H7 (cell line): ENCODE data around the gene GNAT3. TPM values are rescaled to one million over a fixed set of nuclear protein-coding genes. Genes with fewer than 3 reads are reported as not detected.

ENCODE experiments used
- DNase-seq: peaks from one replicate; pipeline ENCODE4 v3.0.0; 2012
- H3K27me3 ChIP-seq: 2 replicates; pipeline ENCODE4 v1.6.0; 2011; ENCODE audit warnings: mild to moderate bottlenecking, low read length; ENCODE audit not compliant: control insufficient read depth, insufficient read depth
- H3K36me3 ChIP-seq: replicated peaks from 2 replicates; pipeline ENCODE4 v1.5.1; 2011; ENCODE audit warnings: low read length; ENCODE audit not compliant: control insufficient read depth, insufficient read depth
- H3K4me3 ChIP-seq: 2 replicates; pipeline ENCODE4 v1.5.1; 2011; ENCODE audit warnings: low read depth, mild to moderate bottlenecking, control low read depth, low read length, moderate library complexity; ENCODE audit not compliant: insufficient read depth
- total RNA-seq: library from RNA; depleted of rRNA; stranded (reverse); fragments of >200 nt; shearing (Covaris generic); gene quantifications from 2 replicates; pipeline ENCODE4 v1.2.3, GENCODE V29; 2014

GNAT3 gene
- total RNA-seq, 1 experiment from 2014 or later: not detected

DNA sequence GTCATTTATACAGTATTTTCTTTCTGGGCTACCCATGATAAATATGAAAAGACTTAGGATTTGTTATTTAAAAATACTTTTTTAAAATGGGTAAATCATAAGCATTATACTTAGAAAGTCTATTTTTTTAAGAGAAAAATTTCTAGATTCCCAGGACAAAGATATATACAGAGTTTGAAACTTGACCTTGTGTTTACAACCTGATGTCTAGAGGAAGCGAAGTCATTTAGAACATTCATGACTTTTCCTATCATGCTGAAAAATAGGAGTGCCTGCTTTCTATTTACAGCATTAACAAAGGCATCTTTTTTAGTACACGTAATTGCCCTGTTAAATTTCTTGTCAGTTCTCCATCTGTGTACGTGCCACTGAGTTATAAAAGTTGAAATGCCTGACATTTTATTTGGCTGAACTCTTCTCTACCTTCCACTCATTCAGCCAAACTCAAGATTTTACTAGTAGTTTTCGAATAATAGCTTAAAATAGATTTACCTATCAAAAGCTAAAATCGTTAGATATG lies 23.0 kb downstream of the GNAT3 start:
- no peak for DNase-seq
- no peaks in the 10 kb centered on the region for H3K27me3 ChIP-seq
- no peaks in the 10 kb centered on the region for H3K36me3 ChIP-seq
- no peak overlapping the region for H3K4me3 ChIP-seq

DNA sequence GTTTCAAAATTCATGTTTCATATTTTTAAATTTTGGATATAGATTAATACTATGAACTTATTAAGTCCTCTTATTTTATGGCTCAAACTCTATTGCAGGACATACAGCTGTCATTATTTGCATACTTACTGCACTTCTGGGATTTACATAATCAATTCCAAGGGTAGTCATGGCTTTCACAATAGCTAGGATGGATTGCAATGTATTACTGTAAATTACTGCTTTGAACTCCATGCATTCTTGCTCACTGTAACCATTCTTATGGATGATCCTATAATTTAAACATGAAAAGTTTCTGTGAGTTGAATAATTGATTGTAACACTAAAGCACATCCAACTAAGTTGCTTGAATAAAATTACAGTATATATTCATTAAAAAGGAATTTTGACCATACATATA lies 23.5 kb downstream of the GNAT3 start:
- no peak for DNase-seq
- Histone ChIP-seq H3K4me3 (no peak overlapping the region), H3K36me3 (no peaks in the 10 kb centered on the region), H3K27me3 (no peaks in the 10 kb centered on the region)

DNA sequence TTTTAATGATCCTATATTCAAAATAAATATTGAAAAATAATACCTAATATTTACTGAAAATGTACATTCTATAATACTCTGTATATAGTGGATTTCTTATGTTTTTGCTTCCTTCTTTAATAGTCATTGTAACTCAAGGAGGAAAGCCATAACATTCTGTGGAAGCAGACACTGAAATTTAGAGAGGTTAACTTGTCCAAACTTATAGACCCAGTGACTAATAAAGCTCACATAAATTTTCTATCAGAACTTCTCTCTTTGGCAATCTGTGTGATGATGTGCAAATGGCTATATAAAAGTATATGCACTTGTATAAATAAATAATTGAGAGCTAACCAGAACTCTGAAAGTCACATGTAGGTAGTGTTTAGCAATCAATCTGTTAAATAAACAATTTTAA lies 26.1 kb downstream of the GNAT3 start:
- Histone ChIP-seq H3K4me3 (no peak overlapping the region), H3K36me3 (no peaks in the 10 kb centered on the region), H3K27me3 (no peaks in the 10 kb centered on the region)
- DNase-seq: no peak

DNA sequence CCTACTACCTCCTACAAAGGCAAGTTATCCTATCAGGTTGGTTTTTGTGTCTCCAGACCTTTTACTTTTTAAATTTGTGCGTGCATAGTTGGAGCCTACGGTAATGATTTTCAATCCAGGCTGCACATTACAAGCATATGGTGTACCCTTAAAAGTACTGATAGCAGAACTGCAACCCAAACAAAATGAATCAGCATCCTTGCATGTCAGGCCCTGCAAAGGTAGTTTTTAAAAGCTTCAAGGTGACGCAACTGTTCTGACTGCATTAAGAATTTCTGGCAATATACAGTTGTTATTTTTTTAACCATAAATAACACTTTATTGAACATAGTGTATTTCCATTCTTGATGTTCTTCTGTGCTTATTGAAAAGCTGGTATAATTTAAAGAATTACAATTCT lies 28.9 kb downstream of the GNAT3 start:
- no peak overlapping the region for H3K4me3 ChIP-seq
- DNase-seq: no peak
- no peaks in the 10 kb centered on the region for H3K36me3 ChIP-seq
- H3K27me3 ChIP-seq: no peaks in the 10 kb centered on the region

DNA sequence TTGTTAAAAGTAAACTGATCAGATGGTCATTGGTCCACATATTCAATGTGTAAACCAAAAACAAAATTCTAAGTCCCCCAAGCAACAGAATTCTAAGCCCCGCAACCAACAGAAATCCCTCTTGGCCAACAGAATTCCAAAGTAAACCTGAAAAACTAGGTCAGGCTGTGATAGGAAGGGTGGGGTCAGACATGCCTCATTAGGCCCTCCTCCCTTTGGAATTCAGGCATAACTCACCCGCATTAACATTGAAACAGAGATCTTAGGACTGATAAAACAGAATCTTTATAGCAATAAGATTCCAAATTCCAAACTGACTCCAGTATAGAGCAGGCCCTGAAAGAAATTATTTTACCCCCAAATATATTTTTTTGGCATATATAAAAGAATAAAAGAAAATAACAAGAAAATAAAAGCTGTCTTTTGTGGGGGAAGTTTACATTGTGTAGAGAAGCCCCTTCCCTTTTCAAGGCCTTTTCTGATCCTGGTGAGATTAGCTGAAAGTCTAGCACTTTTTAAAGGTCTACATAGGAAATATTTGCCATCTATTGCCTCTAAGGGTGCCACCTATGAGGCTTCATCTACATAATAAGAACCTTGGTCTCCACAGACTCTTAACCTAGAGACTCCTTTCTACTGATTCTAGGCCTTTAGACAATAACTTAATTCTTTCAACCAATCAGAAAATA lies 30.5 kb downstream of the GNAT3 start:
- H3K36me3 ChIP-seq: no peaks in the 10 kb centered on the region
- H3K4me3 ChIP-seq: no peak overlapping the region
- H3K27me3 ChIP-seq: no peaks in the 10 kb centered on the region
- no peak for DNase-seq

DNA sequence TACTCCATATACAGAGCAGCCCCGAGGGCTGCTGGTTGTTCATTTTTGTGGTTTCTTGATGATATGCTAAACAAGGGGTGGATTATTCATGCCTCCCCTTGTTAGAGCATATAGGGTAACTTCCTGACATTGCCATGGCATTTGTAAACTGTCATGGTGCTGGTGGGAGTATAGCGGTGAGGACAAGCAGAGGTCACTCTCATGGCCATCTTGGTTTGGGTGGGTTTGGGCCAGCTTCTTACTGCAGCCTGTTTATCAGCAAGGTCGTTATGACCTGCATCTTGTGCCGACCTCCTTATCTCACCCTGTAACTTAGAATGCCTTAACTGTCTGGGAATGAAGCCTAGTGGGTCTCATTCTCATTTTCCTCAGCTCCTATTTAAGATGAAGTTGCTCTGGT lies 31.3 kb downstream of the GNAT3 start:
- no peaks in the 10 kb centered on the region for H3K36me3 ChIP-seq
- H3K4me3 ChIP-seq: no peak overlapping the region
- H3K27me3 ChIP-seq: no peaks in the 10 kb centered on the region
- no peak for DNase-seq

DNA sequence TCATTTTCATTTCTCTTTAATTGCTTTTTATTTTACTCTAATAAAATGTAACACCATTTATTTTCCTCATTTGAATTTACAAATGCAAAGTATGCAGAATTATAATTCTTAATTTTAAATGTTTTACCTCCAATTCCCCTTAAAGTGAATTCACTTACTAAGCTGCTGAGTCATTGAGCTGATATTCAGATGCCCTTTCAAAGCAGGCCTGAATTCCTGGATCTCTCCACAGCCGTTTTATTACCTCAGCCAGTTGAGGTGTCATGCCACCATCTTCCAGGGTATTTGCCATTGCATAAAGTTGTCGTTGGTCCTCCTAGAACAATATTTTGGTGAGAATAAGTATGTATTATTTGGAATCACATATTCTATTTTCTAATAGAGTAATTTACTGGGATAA lies 33.2 kb downstream of the GNAT3 start:
- no peaks in the 10 kb centered on the region for H3K27me3 ChIP-seq
- no peak overlapping the region for H3K4me3 ChIP-seq
- DNase-seq: no peak
- no peaks in the 10 kb centered on the region for H3K36me3 ChIP-seq

DNA sequence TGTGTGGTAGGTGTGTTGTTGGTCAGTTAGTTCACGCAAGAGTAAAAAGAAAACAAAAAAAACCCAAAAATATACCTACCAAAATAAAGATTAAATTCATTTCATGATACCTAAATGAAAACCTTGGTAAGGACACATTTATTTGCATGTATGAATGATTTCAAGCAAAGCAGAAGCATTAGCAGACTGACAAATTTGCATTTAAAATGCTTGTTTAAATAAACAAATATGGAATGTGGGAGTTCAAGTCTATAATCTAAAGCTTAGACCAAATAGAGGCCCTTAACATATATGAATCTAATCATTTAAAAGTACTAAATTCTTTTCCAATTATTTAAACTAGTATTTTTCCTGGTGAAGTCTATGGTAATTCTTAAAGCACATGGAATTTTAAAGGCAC lies 35.8 kb downstream of the GNAT3 start:
- Histone ChIP-seq H3K36me3 (no peaks in the 10 kb centered on the region), H3K4me3 (no peak overlapping the region)

DNA sequence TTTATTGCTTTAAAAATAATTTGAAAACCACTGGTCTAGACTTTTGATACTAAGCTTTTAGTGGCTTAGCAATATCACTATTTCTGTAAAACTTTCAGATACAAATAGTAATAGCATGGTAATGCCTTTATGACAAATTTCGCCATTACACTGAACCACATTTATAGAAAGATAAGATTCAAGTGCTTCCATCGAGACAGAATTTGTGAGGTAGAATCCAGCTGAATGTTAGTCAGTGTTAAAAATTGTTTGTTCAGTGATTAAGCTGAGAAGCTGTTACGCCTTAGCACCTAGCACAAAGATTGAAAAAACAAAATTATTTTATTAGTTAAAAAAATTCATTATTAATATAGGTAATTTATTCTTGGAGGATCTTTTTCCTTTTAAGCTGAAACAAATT lies 36.5 kb downstream of the GNAT3 start:
- Histone ChIP-seq H3K4me3 (no peak overlapping the region), H3K36me3 (no peaks in the 10 kb centered on the region), H3K27me3 (no peaks in the 10 kb centered on the region)
- DNase-seq: no peak

More for the DNA sequence above, 35.8 kb downstream of the GNAT3 start:
- DNase-seq: no peak
- H3K27me3 ChIP-seq: no peaks in the 10 kb centered on the region

DNA sequence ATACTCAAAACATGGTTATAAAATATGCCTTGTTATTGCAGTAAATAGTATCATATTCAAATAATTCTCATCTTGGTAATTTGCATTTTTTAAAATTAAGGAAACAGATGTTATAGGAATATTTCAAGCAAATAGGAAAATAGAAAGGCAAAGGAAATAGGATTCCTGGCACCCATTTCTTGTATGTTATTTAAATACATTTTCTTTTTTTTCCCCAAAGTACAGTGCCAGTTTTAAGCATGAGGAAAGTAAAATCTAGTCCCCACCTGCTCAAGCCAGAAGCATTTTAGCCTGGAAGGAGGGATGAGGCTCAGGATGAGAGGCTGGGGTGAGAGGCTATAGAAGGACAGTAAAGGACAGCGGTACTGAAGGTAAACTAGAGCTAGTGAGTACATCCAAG lies 38.1 kb downstream of the GNAT3 start:
- Histone ChIP-seq H3K27me3 (no peaks in the 10 kb centered on the region), H3K36me3 (no peaks in the 10 kb centered on the region), H3K4me3 (no peak overlapping the region)
- no peak for DNase-seq

DNA sequence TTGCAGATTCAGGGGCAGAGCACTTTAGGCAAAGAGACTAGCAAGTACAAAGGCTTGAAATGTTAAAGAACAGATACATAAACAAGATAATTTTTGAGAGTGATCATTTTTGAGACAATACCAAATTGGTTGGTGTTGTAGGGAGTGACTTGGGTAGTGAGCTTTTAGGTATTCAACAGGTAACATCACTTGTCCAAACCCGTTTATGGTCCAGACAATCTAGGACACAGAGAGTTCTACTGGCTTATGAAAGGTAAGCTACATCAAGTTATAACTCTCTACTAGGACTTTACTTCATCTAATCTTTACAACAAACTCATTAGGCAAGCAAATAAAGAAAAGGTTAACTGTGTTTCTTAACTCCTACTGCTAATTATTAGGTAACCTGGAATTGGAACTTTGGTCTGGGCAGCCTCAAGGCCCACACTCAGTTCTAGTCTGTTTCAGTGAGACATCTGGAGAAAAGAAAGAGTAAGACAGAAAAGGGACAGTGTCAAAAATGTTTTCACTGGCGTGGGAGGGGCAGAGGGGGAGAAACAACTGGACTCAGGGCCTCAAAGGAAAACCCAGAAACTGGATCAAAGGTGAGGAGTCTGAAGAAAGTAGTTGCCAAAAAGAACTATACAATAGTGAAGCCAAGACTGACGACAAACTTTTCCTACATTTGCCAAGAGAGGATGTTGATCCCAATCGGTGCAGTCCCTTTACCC lies 39.2 kb downstream of the GNAT3 start:
- H3K4me3 ChIP-seq: no peak overlapping the region
- DNase-seq: no peak
- no peaks in the 10 kb centered on the region for H3K27me3 ChIP-seq
- H3K36me3 ChIP-seq: no peaks in the 10 kb centered on the region

DNA sequence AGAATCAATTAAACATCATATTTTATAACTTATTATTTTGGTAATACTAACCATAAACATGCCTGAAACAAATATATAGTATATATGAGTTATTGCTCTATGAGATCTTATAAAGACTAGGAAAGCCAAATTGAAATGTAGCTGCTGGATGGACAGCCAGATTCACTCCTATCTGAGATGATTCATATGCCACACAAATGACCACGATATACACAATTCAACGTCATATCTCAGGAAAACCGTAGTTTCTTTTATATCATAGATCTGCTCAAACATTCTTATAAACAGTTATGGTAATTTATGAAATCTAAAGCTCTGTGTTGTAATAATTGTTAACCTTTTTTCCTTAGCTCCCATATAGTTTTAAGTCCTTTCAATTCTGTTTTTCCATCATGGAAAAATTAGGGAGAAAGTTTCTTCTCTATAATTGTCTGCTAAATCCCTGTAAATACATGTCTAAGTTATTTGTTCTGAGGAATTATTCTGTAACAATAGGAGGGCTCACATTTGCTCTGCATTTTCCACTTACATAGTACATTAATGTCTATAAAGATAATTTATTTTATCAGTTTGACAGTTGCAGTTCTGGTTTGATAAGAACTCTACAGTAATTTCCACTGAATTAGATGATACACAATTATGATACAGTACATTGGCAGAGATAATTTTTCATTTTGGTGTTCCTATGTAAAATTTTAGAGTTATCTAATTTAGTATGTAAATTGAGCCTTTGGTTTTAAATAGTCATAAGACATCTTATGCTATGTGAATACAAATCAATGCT lies 42.7 kb downstream of the GNAT3 start:
- no peaks in the 10 kb centered on the region for H3K27me3 ChIP-seq
- DNase-seq: no peak
- H3K36me3 ChIP-seq: no peaks in the 10 kb centered on the region
- H3K4me3 ChIP-seq: no peak overlapping the region

DNA sequence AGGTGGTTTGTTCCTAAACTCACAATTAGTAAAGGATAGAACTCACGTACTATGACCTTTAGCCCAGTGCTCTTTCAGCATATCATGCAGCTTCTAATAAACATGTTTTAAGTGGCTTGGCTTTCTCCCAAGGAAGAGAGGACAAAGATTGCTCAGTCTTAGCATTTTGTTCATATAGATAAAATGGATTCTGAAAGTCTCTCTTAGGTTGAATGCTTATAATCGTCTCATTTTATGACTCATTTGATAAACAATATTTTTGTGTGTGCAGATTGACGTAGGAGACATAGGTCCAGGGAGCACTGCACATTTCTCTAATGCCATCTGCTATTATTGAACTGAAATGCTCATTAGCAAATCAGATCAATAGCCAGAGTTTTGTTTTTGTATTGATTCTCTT lies 44.8 kb downstream of the GNAT3 start:
- no peak for DNase-seq
- Histone ChIP-seq H3K4me3 (no peak overlapping the region), H3K36me3 (no peaks in the 10 kb centered on the region), H3K27me3 (no peaks in the 10 kb centered on the region)

DNA sequence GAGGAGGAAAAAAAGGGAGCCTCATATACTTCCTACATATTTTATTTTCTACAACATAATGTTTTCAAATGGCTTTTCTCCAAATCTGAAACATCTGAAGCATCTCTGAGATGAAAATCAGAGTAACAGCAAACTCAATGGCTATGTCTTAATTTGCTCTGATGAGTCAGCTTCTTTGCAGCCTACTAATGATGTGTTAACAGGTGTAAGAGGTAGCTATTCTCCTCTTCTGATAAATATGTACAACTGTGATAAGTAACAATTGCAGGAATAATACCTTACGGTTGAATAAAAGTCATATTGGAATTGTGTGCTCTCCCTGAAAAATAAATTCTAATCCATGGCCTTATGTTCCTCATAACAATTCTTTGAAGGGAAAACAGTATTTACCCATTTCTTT lies 45.2 kb downstream of the GNAT3 start:
- H3K27me3 ChIP-seq: no peaks in the 10 kb centered on the region
- no peak overlapping the region for H3K4me3 ChIP-seq
- no peak for DNase-seq
- no peaks in the 10 kb centered on the region for H3K36me3 ChIP-seq

DNA sequence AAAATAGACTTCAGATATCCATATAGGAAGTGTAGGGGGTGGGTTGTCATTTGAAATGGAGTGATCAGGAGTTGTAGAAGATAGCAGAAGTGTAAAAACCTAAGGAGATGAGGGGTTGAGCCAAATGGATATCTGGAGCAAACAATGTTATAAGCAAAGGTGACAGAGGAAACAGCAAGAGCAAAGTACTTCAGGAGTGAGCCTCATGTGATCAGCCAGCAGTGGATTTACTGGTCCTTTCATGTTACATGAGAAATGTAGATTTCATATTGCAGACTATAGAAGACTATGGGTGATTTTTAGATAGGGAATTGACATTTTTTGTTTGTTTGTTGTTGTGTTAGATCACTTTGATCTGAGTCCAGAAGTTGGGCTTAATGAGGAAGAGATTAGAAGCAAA lies 47.7 kb downstream of the GNAT3 start:
- H3K36me3 ChIP-seq: no peaks in the 10 kb centered on the region
- DNase-seq: no peak
- no peak overlapping the region for H3K4me3 ChIP-seq
- H3K27me3 ChIP-seq: no peaks in the 10 kb centered on the region
